AG04450 (cell line): ENCODE measurements around the gene SLC25A10. TPM values are rescaled to one million over a fixed set of nuclear protein-coding genes. Genes with fewer than 3 reads are reported as not detected.

Experiments used
- CTCF ChIA-PET: fragments of 300-600, 350-600 bp; formaldehyde crosslinking; extraction: SDS; loops from one replicate; lab custom pipeline; 2022; ENCODE audit warnings: antibody characterized with exemption, inconsistent platforms; lab: Charles Lee
- POLR2A ChIA-PET: fragments of 350-600 bp; formaldehyde crosslinking; extraction: SDS; loops from one replicate; lab custom pipeline; 2021; ENCODE audit warnings: antibody characterized with exemption, inconsistent platforms; lab: Yijun Ruan, JAX
- DNase-seq: peaks from one replicate; pipeline ENCODE4 v3.0.0-alpha.2; 2011; ENCODE audit warnings: low read depth, low spot score
- H3K27ac ChIP-seq: one replicate; pipeline ENCODE4 v1.5.1; 2012; ENCODE audit warnings: low read depth, low read length, control low read depth
- H3K27me3 ChIP-seq: one replicate; pipeline ENCODE4 v1.6.0; 2012; ENCODE audit warnings: low read length; ENCODE audit not compliant: control insufficient read depth, insufficient read depth
- H3K4me3 ChIP-seq: 2 replicates; pipeline ENCODE4 v1.5.1; 2011; ENCODE audit warnings: mild to moderate bottlenecking, low read depth, low read length, control low read depth
- H3K9me3 ChIP-seq: 2 replicates; pipeline ENCODE4 v1.5.1; 2012; ENCODE audit warnings: low read length; ENCODE audit not compliant: control insufficient read depth, insufficient read depth
- polyA plus RNA-seq: library from polyadenylated mRNA; depleted of rRNA; stranded (reverse); fragments of >200 nt; gene quantifications from 2 replicates; pipeline ENCODE4 v1.2.3, GENCODE V29; 2011
- TF ChIP-seq, protein P1 (sequence below): IDR thresholded peaks from 2 replicates; pipeline ENCODE4 v1.5.1; 2011; ENCODE audit warnings: low read depth, low read length, control low read depth, inconsistent platforms

Gene SLC25A10
- polyA plus RNA-seq, 1 experiment, result 3.3 TPM

DNA sequence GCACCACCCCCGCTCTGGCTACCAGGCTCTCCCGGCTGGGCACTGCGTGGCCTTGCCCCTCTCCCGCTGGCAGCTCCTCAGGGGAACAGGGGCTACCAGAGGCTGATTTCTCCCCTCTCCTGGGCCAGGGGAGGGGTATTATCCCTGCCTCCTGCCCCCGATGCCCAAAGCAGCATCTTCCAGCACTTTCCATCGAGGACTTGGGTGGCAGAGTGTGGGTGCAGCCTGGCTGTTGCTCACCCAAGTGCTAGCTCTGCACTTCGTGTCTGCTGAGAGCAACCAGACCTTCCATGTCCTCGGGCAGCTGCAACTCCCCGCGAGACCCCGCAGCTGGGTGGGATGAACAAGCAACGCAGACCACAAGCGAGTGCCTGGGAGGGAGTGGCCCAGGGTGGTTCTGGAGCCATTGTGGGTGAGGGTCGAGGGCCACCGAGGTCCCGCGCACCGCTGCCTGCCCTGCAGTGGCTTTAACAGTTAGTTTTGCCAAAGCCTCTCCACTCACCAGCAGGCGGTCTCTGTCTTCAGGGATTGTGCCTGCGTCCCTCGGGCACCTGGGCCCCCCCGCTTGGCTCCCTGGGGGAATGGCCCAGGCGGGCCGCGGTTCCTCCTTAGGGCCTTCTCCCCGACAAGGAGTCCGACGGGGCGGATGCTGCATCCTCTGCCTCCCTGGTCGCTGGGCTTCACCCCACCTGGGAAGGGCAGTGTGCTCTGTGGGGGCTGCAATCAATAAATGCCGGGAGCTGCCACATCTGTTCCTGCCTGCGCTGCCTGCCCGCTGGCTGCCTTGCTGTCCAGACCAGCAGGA, 8.4 kb downstream of the SLC25A10 start:
- H3K4me3 ChIP-seq, result no peak overlapping the region
- TF ChIP-seq, protein P1, sequence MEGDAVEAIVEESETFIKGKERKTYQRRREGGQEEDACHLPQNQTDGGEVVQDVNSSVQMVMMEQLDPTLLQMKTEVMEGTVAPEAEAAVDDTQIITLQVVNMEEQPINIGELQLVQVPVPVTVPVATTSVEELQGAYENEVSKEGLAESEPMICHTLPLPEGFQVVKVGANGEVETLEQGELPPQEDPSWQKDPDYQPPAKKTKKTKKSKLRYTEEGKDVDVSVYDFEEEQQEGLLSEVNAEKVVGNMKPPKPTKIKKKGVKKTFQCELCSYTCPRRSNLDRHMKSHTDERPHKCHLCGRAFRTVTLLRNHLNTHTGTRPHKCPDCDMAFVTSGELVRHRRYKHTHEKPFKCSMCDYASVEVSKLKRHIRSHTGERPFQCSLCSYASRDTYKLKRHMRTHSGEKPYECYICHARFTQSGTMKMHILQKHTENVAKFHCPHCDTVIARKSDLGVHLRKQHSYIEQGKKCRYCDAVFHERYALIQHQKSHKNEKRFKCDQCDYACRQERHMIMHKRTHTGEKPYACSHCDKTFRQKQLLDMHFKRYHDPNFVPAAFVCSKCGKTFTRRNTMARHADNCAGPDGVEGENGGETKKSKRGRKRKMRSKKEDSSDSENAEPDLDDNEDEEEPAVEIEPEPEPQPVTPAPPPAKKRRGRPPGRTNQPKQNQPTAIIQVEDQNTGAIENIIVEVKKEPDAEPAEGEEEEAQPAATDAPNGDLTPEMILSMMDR, result no peak
- ChIA-PET CTCF (no interaction called here), POLR2A (interaction anchor here (1.9 kb wide), 1 partner anchor 8 kb away, joined by 10 read pairs; no protein-coding TSS in a partner anchor)
- DNase-seq, result no peak
- no peaks in the 10 kb centered on the region; the same call in 1 of the 2 replicates for H3K9me3 ChIP-seq
- no peak overlapping the region for H3K27ac ChIP-seq
- no peaks in the 10 kb centered on the region for H3K27me3 ChIP-seq

DNA sequence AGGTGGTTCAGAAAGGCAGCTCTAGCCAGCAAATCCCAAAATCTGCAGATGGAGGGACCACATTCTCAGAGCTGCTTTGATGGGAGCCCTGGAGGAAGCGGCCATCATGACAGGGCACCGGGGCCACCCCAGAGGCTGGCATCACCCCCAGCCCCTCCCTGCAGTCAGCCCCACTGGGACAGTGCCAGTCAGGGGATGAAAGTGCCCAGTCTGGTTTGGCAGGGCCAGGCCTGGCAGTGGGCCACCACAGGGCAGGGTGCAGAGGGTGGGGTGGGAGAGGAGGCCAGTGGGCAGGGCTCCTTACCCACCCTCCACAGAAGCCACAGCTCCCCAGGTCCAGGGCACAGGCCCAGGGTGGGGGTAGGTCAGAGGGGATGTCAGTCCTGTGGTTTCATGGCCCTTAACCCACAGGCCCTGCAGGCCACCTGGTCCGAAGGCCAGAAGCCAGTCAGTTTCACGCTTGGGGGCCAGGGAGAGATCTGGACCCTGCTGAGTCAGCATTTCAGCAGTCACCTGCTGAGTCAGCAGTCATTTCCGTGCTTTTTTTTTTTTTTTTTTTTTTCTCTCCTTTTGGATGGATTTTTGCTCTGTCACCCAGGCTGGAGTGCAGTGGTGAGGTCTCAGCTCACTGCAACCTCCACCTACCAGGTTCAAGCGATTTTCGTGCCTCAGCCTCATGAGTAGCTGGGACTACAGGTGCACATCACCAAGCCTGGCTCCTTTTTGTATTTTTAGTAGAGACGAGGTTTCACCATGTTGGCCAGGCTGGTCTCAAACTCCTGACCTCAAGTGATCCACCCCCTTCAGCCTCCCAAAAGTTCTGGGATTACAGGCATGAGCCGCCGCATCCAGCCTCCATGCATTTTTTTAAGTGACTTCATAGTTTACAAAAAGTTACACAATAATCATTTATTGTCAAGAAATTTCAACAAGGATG, 10.4 kb downstream of the SLC25A10 start:
- ChIA-PET POLR2A (interaction anchor here (1.7 to 1.9 kb wide), 2 partner anchors 10 to 111 kb away, joined by 6 to 10 read pairs; partner anchors contain the start of gene MCRIP1), CTCF (no interaction called here)
- H3K4me3 ChIP-seq, result no peak overlapping the region
- DNase-seq, result no peak
- no peaks in the 10 kb centered on the region for H3K27me3 ChIP-seq
- TF ChIP-seq, protein P1, result no peak
- H3K27ac ChIP-seq, result no peak overlapping the region
- H3K9me3 ChIP-seq, result no peaks in the 10 kb centered on the region; the same call in 1 of the 2 replicates

DNA sequence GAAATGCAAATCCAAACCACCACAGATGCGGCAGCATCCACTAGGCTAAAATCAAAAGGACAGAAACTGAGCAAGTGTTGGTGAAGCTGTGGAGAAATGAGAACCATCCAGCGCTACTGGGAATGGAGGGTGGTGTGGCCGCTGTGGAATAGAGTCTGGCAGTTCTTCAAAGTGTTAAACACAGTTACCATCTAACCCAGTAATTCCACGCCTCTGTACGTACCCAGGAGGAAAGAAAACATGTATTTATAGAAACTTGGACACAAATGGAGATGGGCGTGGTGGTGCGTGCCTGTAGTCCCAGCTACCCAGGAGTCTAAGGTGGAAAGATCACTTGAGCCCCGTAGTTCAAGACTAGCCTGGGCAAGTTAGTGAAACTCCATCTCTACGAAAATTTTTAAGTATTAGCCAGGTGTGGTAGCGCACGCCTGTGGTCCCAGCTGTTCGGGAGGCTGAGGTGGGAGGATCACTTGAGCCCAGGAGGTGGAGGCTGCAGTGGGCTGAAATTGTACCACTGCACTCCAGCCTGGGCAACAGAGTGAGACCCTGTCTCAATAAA, 11.6 kb downstream of the SLC25A10 start:
- ChIA-PET CTCF (no interaction called here), POLR2A (no interaction called here)
- no peaks in the 10 kb centered on the region for H3K27me3 ChIP-seq
- no peak overlapping the region for H3K4me3 ChIP-seq
- H3K9me3 ChIP-seq, result no peaks in the 10 kb centered on the region; the same call in 1 of the 2 replicates
- DNase-seq, result no peak
- no peak overlapping the region for H3K27ac ChIP-seq
- TF ChIP-seq, protein P1, result no peak

DNA sequence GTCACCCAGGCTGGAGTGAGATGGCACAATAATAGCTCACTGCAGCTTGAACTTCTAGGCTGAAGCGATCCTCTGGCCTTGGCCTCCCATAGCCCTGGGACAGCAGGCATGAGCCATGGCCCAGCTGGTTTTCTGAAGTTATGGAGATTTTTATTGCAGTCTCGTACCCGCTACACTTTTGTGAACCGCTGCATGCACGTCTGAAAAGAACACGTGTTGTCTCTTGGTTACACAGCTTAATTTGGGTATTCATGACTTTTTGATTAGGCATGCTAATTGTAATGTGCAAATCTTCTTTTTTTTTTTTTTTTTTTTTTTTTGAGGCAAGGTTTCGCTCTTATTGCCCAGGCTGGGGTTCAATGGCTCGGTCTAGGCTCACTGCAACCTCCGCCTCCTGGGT, 13.4 kb downstream of the SLC25A10 start:
- Histone ChIP-seq H3K27ac (no peak overlapping the region), H3K4me3 (no peak overlapping the region), H3K9me3 (no peaks in the 10 kb centered on the region), H3K27me3 (no peaks in the 10 kb centered on the region)
- TF ChIP-seq, protein P1, result no peak
- ChIA-PET CTCF (interaction anchor here (0.6 kb wide), 1 partner anchor 202 kb away, joined by 3 read pairs; the partner anchor contains the start of gene MAFG), POLR2A (no interaction called here)
- no peak for DNase-seq
